NOMO-1 treated with DMSO at 0.1 percent for 48 hours (cell line): ENCODE results near the gene LTF.
"Not testable (repeated sequence)": the region's sequence is repeated elsewhere in the genome, so short reads cannot be mapped to it uniquely, and the experiment has no call there.

Source experiments
- DNase-seq: peaks from one replicate; lab custom pipeline; 2025; ENCODE audit not compliant: unreplicated experiment; lab: John Stamatoyannopoulos, UW

The LTF gene

DNA sequence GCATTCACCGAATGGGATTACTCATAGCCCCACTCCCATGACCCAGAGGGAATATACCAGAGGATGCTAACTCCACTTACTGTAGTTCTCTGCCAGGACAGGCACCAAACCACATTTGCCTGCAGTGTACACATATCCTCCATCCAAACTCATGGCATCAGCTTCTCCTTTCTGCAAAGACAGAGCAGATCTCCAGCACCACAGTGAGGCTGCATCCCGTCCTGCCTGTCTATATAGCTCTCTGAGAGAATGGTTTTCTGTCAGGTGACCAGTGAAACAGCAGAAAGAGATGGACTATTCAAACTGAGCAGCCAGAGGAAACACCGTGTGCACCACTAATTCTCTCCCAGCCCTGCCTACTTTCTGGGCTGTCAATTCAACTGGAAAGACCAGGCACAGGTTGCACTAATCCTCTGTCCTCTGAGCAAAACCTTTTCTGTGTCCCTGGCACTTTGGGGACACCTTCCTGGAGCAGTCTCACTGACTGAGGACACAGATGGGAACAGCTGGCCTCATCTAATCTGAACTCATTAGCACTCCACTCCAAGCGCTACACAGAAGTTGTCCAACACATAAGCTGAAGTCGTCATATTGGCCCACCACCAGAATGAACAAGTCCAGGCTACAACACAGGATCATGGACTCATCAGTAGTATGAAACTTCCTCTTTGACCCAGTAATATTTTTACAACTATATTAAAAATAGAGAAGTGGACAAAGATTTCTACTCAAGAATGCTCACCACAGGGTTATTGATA is 17.3 kb downstream of the LTF start:
- DNase-seq: peak; percentile 75

DNA sequence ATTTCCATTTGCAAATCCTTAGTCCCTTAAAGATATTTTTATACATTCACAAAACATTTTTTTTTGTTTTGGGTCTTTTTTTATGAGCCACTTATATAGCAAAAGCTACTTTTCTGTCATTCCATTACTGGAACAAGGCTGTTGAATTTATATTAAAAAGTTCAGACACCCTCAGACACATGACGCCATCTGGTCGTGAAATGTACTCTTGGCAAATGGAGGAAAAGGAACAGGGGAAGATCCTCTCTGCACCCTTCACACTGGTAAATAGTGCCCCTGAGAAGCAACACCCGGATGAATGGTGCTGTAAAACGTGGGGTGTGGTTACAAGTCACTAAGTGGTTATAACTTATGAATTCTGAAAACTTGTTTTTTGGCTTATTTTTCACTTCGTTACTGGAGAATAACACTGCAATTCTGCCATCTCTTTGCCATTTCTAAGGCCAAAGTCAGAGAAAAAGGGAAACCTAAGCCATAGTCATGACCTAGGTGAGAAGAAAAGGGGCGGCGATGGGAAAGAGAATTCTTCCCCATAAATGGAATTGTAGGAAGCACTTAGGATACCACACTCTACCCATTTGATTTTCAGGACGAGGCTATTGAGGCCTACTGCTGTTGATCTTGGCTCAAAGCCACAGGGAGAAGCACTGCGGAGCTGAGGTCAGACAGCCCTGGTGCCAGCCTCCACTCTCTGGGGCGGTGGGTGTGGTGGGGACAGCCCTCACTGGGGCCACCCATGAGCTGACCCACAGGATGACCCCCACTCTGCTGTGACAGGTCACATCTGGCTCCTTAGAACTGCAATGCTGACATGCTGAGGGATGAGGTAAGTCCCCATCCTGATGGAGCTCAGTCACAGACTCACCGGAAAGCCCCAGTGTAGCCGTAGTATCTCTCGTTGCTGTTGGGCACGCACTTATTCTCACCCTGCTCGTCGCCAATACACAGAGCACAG is 21.9 kb downstream of the LTF start:
- DNase-seq: peak; percentile 16

DNA sequence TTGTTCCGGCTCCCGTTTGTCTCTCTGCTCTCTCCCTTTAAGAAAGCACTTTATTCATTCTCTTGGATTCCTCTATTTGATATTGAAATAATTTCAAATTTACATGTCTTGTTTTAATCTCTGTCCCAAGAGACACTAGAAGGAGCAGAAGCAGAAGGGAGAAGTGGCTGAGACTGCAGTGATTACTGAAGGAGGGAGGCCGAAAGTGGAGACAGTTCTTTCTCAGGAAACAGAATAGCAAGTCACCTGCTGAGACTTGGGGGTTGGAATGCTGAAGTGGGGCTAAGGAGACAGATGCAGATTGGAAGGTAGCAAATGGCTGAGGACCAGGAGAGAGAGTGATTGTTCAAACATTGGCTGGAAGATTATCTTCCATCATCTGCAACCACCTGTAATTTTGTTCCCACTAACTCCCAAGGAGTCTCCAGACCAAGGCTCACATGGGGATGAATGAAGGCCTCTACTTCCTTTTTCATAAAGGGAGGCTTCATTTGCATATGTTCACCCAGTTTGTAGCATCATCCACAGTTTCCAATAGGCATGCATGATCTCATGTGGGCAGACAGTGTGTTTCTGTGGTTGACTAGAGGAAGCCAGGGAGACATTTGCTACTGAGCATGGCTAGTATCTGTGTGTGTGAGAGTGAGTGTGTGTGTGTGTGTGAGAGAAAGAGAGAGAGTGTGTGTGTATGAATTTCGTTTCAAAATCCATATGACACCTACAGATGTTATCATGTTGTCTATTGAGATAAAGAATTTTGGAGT is 24.0 kb downstream of the LTF start:
- DNase-seq: peak; percentile 11

DNA sequence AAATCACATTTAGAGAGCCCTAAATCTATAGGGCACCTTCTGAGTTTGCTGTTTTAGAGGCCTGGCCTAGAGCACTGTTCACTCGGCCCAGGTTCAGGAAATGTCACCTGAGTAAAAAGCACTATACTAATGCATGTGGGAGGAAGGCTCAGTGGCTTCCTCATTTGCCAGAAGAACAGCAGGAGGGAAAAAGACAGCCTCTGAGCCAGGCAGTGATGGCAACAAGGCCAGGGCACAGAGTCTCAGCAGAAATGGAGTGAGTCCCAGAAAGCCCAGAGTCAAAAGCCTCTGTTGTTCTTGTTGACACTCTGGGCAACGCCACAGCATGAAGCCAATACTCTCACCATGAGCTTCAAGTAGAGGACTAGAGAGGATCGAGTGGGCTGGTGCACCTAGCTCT is 25.9 kb downstream of the LTF start:
- no peak for DNase-seq

DNA sequence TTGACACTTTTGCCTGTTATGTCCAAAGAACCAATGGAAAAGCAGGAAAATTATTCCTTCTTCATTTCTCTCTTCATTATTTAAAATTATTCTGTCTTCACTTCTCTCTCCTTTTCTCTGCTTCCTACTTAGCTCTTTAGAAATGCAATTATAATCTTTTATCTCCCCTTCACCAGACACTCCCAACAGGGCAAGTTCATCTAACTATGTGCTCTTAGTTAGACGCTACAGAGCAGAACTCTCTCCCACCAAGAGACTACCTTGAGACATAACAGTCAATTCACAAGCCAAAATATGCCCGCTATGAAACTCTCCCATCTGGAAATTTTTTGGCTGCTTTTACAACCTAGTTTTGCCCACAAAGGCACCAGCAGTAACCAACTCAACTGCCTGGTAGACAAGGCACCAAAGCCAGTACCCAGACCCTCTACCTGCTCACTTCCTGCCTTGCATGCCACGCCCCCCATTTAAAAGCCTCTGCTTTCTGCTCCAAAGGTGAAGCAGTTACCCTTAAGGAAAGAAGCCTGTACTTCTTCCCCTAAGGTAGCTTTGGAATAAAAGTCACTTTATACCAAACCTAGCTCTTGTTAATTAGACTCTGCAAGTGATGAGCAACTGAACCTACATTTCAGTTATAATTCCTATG is 29.5 kb downstream of the LTF start:
- no peak for DNase-seq

DNA sequence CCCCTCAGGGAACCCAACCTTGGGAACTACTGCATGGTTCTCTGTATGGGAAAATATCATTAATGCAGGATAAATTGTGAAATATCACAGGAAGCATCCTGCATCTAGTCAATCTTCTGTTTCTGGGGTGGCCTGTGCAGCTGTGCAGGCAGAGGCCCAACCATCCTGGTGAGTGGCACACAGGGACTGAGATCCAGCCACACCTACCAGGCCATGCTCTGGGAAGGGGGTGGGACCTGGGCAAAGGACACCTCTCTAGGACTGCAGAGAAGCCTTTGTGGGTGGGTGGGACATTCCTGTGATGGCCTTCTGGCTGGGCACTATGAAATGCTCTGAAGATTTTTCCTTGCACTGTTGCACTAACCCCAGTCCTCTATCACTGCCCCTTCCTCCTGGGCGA is 30.9 kb downstream of the LTF start:
- no peak for DNase-seq

DNA sequence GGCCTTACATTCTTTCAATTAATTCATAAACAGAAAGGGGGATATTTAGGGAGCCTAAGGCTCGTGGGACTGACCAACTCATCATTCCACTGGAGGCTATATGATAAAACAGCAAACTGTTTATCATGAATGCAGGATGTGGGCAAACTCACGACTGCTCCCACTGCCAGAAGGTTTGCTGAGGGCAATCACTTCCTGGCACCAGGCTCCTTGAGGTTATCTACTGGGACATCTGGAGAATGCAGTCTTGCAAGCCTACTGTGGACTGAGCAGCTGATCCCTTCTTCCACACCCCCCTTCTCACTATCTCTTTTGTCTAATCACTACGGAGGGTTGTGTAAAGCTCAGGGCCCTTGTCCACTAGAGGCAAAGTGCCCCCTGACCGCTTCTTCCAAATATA is 31.6 kb downstream of the LTF start:
- not testable (repeated sequence) for DNase-seq

DNA sequence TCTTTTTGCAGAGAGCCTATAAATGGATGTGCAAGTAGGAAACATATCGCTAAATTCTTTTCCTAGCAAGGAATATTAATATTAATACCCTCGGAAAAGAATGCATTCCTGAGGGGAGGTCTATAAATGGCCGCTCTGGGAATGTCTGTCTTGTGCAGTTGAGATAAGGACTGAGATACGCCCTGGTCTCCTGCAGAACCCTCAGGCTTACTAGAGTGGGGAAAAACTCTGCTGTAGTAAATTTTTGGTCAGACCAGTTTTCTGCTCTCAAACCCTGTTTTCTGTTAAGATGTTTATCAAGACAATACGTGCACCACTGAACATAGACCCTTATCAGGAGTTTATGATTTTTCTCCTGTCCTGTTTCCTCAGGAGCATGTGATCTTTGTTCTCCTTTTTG is 32.8 kb downstream of the LTF start:
- not testable (repeated sequence) for DNase-seq

DNA sequence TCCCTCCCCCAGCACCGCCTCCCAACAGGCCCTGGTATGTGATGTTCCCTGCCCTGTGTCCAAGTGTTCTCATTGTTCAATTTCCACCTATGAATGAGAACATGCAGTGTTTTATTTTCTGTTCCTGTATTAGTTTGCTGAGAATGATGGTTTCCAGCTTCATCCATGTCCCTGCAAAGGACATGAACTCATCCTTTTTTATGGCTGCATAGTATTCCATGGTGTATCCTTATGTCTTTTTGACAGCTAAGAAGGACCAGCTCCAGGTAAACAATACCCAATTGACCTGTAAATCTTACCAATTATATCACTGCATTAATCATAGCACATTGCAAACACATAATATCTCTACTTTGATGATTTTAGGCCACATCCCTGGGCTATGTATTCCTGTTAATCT is 33.8 kb downstream of the LTF start:
- DNase-seq: not testable (repeated sequence)

DNA sequence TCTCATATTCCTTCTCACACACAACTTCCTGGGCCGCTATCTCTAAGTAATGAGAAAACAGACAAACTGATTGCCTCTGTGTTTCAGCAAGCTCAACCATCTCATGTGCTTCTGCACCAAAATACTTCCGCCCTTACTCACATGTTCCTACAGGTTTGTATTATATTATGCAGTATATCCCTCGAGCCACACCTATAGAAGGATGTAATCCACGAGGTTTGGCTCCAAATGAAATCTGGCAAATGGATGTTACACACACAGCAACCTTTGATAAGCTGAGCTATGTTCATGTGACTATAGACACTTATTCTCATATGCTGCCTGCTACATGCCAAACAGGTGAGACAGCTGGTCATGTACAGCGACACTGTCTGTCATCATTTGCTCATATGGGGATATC is 35.0 kb downstream of the LTF start:
- DNase-seq: no peak

DNA sequence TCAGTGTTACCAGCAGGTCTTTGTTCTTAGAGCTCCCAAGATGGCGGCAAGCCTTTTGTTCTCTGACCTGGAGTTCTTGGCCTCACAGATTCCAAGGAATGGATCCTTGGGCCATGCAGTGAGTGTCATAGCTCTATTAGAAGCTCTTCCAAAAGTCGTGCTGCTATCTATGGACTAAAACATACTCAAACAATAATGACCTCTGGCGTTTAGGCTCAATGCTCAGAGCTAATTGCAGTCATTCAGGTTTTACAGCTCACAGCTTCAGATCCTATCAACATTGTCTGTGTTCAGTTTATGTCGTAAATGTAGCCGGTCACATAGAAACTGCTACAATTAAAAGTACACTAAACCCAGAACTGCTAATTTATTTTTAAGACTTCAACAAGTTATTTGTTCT is 35.5 kb downstream of the LTF start:
- no peak for DNase-seq

DNA sequence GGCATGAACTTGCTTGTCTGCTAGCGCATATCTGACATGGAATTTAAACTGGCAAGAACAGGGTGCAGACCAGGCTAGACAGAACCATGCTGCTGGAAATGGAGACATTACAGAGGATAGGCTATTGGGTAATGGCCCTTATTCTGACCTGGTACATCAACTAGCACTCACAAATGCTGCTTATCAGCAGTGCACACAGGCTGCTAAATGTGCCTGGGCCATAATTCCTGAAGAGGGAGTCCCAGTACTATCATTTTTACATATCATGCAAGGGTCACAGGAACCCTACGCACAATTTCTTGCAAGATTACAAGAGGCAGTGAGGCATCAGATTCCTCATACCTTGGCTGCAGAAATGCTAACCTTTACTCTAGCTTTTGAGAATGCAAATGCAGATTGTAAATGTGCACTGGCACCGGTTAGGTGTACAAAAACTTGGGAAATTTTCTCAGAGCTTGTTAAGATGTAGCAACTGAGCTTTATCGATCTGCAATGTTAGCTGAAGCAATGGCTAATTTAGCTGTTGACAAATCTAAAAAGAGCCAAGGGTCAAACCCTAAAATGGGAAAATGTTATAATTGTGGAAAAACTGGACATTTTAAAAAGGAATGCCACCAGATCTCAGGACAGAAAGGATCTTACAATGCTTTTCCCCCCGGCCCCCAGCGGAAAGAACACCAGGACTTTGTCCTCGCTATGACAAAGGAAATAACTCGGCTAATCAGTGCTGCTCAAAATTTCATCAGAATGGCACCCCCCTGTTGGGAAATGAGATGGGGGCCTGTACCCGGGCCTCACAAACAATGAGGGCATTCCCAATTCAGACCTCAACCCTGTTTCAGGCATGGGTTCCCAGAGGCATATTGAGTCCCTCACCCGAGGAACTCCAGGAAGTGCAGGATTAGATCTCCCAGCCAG is 36.5 kb downstream of the LTF start:
- no peak for DNase-seq

DNA sequence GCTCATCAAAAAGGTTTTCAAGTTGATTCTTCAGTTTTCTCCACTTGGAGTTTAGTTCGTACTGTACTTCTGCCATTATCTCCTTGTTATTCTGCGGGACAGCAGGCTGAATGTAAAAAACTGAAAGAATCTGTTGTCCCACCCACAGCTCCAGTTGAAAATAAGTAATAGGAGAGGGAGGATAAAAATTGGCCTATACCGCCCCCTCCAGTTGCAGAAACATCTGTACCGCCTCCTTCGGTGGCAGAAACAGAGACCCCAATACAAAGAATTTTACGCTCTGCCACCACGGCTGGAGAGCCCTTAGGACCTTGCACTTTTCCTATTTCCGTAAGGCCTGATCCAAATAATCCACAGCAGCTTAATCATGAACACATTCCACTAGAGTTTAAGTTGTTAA is 37.3 kb downstream of the LTF start:
- not testable (repeated sequence) for DNase-seq

DNA sequence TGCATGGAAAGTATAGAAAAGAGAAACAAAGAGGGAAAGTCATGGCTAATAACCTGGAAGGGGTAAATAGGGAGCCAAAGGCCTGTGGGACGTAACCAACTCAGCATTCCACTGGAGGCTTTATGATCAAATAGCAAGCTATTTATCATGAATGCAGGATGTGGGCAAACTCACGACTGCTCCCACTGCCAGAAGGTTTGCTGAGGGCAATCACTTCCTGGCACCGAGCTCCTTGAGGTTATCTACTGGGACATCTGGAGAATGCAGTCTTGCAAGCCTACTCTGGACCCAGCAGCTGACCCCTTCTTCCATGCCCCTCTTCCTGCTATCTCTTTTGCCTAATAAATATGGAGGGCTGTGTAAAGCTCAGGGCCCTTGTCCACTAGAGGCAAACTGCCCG is 38.2 kb downstream of the LTF start:
- not testable (repeated sequence) for DNase-seq

DNA sequence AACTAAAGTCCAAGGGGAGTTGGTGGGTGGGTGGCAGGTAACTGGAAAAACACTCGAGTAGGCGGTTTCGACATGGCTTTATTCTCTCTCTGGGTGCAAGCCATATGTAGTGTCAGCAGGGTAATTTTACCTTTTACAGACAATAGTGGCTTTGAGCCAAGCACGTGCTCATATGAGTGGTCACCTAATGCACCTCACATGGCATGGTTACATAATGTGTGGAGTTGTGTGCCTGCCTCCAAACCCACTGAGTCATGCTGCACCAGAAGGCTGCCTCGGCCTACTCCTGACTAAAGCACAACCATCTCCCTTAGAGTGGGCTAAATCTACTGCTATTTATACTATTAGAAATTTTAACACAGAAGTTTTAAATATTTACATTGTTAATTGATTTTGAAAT is 41.1 kb downstream of the LTF start:
- no peak for DNase-seq

DNA sequence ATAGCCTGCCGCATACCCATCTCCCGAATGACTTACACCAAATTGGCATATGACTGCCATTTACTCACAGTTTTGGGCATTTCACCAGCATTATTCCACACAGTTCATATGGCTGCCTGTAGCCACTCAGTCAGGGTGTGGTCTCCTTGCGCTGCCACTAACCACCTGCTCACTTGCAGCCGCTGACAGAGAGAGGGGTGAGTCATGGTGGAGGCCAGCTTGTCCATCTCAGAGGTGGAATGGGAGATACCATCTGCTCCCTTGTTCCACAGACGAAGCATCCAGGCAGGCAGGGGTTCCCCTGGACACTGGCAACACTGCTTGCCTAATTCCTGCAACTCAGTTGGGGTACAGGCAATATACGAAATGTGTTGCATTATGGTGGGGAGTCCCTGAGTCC is 42.1 kb downstream of the LTF start:
- DNase-seq: no peak

DNA sequence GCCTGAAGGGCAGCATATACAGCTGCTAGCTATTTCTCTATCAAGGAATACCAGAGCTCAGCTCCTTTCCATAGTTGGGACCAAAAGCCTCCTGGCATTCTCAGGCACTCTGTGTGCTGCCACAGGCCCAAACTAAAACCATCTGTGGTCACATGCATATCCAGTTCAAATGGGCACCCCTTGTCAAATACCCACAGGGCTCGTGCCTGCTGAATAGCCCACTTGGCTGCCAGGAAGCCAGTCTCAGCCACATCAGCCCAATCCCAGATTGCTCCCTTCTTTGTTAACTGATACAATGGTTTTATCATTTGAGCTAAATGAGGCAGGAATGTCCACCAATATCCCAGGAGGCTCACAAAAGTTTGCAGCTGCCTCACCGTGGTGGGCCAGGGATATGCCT is 43.8 kb downstream of the LTF start:
- DNase-seq: no peak

DNA sequence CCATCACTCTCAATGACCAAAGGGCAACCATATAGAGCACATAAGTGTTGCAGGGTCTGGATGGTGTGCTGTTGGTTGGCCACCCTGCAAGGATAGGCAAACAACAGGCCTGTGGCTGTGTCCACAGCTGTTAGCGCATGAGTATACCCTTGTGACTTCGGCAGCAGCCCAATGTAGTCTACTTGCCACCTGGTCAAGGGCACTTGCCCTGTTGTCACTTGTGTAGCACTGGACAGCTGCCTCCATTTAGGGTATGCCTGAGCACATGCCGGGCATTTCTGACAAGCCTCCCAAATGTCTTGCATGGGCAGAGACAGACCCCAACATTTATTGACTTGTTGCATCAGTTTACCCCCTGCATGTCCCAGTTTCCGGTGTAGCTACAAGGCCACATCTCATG is 44.9 kb downstream of the LTF start:
- DNase-seq: no peak

DNA sequence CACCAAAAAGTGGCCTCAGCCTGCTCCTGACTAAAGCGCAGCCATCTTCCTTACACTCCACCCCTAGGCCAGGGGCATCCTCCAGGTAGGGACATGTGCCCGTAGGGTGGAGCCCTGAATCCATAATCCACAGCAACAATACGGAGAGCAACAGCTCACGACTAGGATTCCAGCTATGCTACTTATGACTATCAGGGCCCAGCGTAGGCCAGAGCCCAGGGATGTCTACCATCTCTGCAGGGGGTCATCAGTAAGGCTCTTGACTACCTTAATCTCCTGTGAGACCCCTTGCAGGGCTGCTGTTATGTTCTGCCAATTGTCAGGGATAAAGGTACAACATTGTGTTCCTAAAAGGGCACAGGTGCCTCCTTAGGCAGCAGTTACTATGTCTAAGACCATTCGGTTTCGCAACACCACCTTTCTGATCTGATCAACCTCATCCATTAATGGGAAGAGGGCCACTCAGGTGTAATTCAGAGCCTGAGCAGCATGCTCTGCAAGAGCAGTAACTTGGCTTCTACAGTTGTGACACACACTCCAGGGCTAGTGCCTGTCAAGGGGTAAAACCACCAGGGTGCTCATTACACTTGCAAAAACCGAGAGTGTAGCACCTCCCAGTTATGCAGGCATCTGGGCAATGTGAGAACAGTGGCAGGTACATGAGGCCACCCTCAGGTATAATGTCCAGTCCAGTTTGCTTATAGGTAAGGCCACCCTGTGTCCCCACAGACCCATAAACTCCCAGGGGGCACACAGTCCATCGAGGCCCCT is 46.7 kb downstream of the LTF start:
- no peak for DNase-seq
